Measurements from ENCODE around the gene AQP12B. TPM values are rescaled to one million over a fixed set of nuclear protein-coding genes. Genes with fewer than 3 reads are reported as not detected.

Gene AQP12B
- total and polyA plus RNA-seq, 10 of the 15 experiments (the other 5 are each of a cell fraction or from before 2014, with no cell fraction given), result not detected

GRCh38 chr2:240687045-240687740 is 4.5 kb upstream of the AQP12B start:
- DNase-seq (ENCODE audit: low read depth, low spot score) (no peak), FAIRE-seq (no peak), ATAC-seq (no peak)
- Histone ChIP-seq H3K4me2 (ENCODE audit: control insufficient read depth, insufficient read depth) (no peak overlapping the region), H3K9ac (ENCODE audit: control insufficient read depth, insufficient read depth, low read length) (no peak overlapping the region), H3K4me1 (ENCODE audit: control insufficient read depth, insufficient read depth, low read length) (no peaks in the 10 kb centered on the region), H3K27ac (ENCODE audit: control insufficient read depth, insufficient read depth) (no peak overlapping the region), H2AFZ (ENCODE audit: control insufficient read depth, low read depth, low read length) (no peak overlapping the region), H3K79me2 (ENCODE audit: control insufficient read depth, insufficient read depth, low read length) (no peaks in the 10 kb centered on the region), H3K4me3 (no peak overlapping the region), H4K20me1 (ENCODE audit: control insufficient read depth, insufficient read depth) (no peaks in the 10 kb centered on the region), H3K36me3 (ENCODE audit: control insufficient read depth in 2 of 2, insufficient read depth in 2 of 2, low read length in 1 of 2) (no peaks in the 10 kb centered on the region), H3K27me3 (replicated peaks in 1 of 2; ENCODE audit: control insufficient read depth in 2 of 2, insufficient read depth in 2 of 2, low read length in 1 of 2) (no peaks in the 10 kb centered on the region), H3K9me3 (replicated peaks; ENCODE audit: control insufficient read depth, insufficient read depth, low read length) (no peaks in the 10 kb centered on the region)
- POLR2A ChIA-PET, result no interaction called here
- no TSS peak for BruUV-seq (replicated peaks)
- intact Hi-C loops (cut with micrococcal nuclease; ENCODE audit: unreplicated experiment) (no loop called here), in situ Hi-C loops (cut with MboI) (no loop called here)
- RAD21 ChIA-PET (ENCODE audit: unreplicated experiment), result no interaction called here
- no peak for TF ChIP-seq KLF5 (IDR thresholded peaks at IDR 0.05; ENCODE audit: partially characterized antibody)
- no peak for TF ChIP-seq PAX8 (IDR thresholded peaks at IDR 0.05)
- TF ChIP-seq, protein P1, sequence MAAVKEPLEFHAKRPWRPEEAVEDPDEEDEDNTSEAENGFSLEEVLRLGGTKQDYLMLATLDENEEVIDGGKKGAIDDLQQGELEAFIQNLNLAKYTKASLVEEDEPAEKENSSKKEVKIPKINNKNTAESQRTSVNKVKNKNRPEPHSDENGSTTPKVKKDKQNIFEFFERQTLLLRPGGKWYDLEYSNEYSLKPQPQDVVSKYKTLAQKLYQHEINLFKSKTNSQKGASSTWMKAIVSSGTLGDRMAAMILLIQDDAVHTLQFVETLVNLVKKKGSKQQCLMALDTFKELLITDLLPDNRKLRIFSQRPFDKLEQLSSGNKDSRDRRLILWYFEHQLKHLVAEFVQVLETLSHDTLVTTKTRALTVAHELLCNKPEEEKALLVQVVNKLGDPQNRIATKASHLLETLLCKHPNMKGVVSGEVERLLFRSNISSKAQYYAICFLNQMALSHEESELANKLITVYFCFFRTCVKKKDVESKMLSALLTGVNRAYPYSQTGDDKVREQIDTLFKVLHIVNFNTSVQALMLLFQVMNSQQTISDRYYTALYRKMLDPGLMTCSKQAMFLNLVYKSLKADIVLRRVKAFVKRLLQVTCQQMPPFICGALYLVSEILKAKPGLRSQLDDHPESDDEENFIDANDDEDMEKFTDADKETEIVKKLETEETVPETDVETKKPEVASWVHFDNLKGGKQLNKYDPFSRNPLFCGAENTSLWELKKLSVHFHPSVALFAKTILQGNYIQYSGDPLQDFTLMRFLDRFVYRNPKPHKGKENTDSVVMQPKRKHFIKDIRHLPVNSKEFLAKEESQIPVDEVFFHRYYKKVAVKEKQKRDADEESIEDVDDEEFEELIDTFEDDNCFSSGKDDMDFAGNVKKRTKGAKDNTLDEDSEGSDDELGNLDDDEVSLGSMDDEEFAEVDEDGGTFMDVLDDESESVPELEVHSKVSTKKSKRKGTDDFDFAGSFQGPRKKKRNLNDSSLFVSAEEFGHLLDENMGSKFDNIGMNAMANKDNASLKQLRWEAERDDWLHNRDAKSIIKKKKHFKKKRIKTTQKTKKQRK (IDR thresholded peaks at IDR 0.05; ENCODE audit: low read depth, low read length), result no peak
- no peak for TF ChIP-seq ZBTB11 (CRISPR knock-in tag; IDR thresholded peaks at IDR 0.05)
- no peak for TF ChIP-seq IKZF1 (conservative IDR thresholded peaks at IDR 0.05)
- TF ChIP-seq POLR2A (IDR thresholded peaks at IDR 0.05; ENCODE audit: low read depth, low read length), result no peak
- WGBS (ENCODE audit: insufficient coverage, insufficient replicate concordance, low lambda C conversion rate, missing lambda C conversion rate), result 60% methylated on average over 18 of the region's 20 CpGs
- SMC1A ChIA-PET (ENCODE audit: uncharacterized antibody, unreplicated experiment), result no interaction called here
- CTCF ChIA-PET, result no interaction called here
